HFFc6 (cell line): ENCODE results near the gene NT5DC2. TPM values are rescaled to one million over a fixed set of nuclear protein-coding genes. Genes with fewer than 3 reads are reported as not detected.

ENCODE experiments used
- DNase-seq: peaks from one replicate; pipeline ENCODE4 v3.0.0-alpha.2; 2018
- H3K27ac Mint-ChIP-seq: 2 replicates; pipeline ENCODE4 v1.8.0; 2020; ENCODE audit warnings: mild to moderate bottlenecking, mixed read lengths
- H3K27me3 Mint-ChIP-seq: 2 replicates; pipeline ENCODE4 v1.8.0; 2021; ENCODE audit warnings: mild to moderate bottlenecking, moderate library complexity, mixed read lengths; ENCODE audit not compliant: insufficient read depth
- H3K36me3 Mint-ChIP-seq: 2 replicates; pipeline ENCODE4 v1.8.0; 2021; ENCODE audit warnings: low read depth, mixed read lengths
- H3K4me1 Mint-ChIP-seq: 2 replicates; pipeline ENCODE4 v1.8.0; 2020; ENCODE audit warnings: low read depth, mixed read lengths
- H3K4me3 Mint-ChIP-seq: 2 replicates; pipeline ENCODE4 v1.8.0; 2020; ENCODE audit warnings: mild to moderate bottlenecking, moderate library complexity, mixed read lengths
- H3K9me3 Mint-ChIP-seq: 2 replicates; pipeline ENCODE4 v1.8.0; 2020; ENCODE audit warnings: mild to moderate bottlenecking, mixed read lengths
- CTCF ChIP-seq: fragments of 200-600 bp; sonication (generic); IDR thresholded peaks from 2 replicates; pipeline ENCODE4 v1.5.0; 2021; ENCODE audit warnings: antibody characterized with exemption, mild to moderate bottlenecking
- total RNA-seq, 6 experiments: library from RNA; stranded (reverse); fragmentation: NEBNext Ultra II Directional; extraction: Animal tissue kit (Norgen Biotek cat#: 25700); gene quantifications; 2 replicates in 1 of 6; 3 replicates in 5 of 6; pipeline ENCODE4 v1.2.3, GENCODE V29; 2021

Gene NT5DC2
- total RNA-seq, 6 experiments from 2014 or later = 156 to 198 (median 183) TPM

GRCh38 chr3:52536369-52537164 lies 2.9 kb upstream of the NT5DC2 start, which contains the start of gene UQCC5:
Gene UQCC5, plus strand, starts transcription at chr3:52536605. Its CDS starts 151 bp downstream, at chr3:52536756.
- H3K4me1 Mint-ChIP-seq = peaks cover 62% of the 10 kb centered on the region
- peak within 1 kb of the TSS; percentile 99 for H3K27ac Mint-ChIP-seq
- H3K4me3 Mint-ChIP-seq = peak within 1 kb of the TSS; percentile 100
- peak; percentile 98 for DNase-seq
- no peaks in the 10 kb centered on the region for H3K9me3 Mint-ChIP-seq
- no peak; the same call in 1 of the 2 replicates for TF ChIP-seq CTCF
- H3K36me3 Mint-ChIP-seq = peaks cover 32% of the 10 kb centered on the region
- peaks cover 7% of the 10 kb centered on the region for H3K27me3 Mint-ChIP-seq

GRCh38 chr3:52536112-52536368 lies 2.4 kb upstream of the NT5DC2 start:
- DNase-seq = no peak
- H3K9me3 Mint-ChIP-seq = no peaks in the 10 kb centered on the region
- H3K36me3 Mint-ChIP-seq = peaks cover 28% of the 10 kb centered on the region
- H3K27ac Mint-ChIP-seq = no peak overlapping the region; the same call in 1 of the 2 replicates
- H3K4me3 Mint-ChIP-seq = peak overlapping the region; percentile 100
- peaks cover 7% of the 10 kb centered on the region for H3K27me3 Mint-ChIP-seq
- H3K4me1 Mint-ChIP-seq = peaks cover 62% of the 10 kb centered on the region
- no peak for TF ChIP-seq CTCF

- H3K27ac Mint-ChIP-seq = peak overlapping the region; percentile 78
These were observed 1.9 kb upstream of the NT5DC2 start for GRCh38 chr3:52535411-52536111.

GRCh38 chr3:52534281-52535183 lies 875 bp upstream of the NT5DC2 start:
- Mint-ChIP-seq H3K36me3 (peaks cover 20% of the 10 kb centered on the region), H3K4me1 (peaks cover 63% of the 10 kb centered on the region), H3K4me3 (peak overlapping the region; percentile 88), H3K9me3 (no peaks in the 10 kb centered on the region), H3K27ac (peak overlapping the region; percentile 78), H3K27me3 (peaks cover 7% of the 10 kb centered on the region)
- no peak for TF ChIP-seq CTCF
- DNase-seq = peak; percentile 38

More at GRCh38 chr3:52535411-52536111, 1.9 kb upstream of the NT5DC2 start:
- Mint-ChIP-seq H3K4me3 (peak overlapping the region; percentile 100), H3K27me3 (peaks cover 7% of the 10 kb centered on the region), H3K4me1 (peaks cover 61% of the 10 kb centered on the region), H3K9me3 (no peaks in the 10 kb centered on the region), H3K36me3 (peaks cover 24% of the 10 kb centered on the region)
- no peak for DNase-seq
- no peak for TF ChIP-seq CTCF

- peaks cover 12% of the 10 kb centered on the region for H3K36me3 Mint-ChIP-seq
- TF ChIP-seq CTCF = no peak
- H3K27ac Mint-ChIP-seq = peak overlapping the region; percentile 82
- H3K4me1 Mint-ChIP-seq = peaks cover 52% of the 10 kb centered on the region
- DNase-seq = no peak
- no peaks in the 10 kb centered on the region for H3K9me3 Mint-ChIP-seq
- H3K4me3 Mint-ChIP-seq = peak overlapping the region; percentile 91
- peaks cover 4% of the 10 kb centered on the region for H3K27me3 Mint-ChIP-seq
These were observed 627 bp downstream of the NT5DC2 start for GRCh38 chr3:52532838-52533622.
